ENCODE data around the gene DIRAS1.
"Not testable (repeated sequence)": the region's sequence is repeated elsewhere in the genome, so short reads cannot be mapped to it uniquely, and the experiment has no call there.

DIRAS1 gene

GRCh38 chr19:2676823-2677222 is 44.3 kb downstream of the DIRAS1 start:
- DNase-seq (ENCODE audit: low read depth in 2 of 2): no peak

GRCh38 chr19:2675892-2676291 is 45.3 kb downstream of the DIRAS1 start:
- no peak for DNase-seq (ENCODE audit: low read depth in 2 of 2)

DNA sequence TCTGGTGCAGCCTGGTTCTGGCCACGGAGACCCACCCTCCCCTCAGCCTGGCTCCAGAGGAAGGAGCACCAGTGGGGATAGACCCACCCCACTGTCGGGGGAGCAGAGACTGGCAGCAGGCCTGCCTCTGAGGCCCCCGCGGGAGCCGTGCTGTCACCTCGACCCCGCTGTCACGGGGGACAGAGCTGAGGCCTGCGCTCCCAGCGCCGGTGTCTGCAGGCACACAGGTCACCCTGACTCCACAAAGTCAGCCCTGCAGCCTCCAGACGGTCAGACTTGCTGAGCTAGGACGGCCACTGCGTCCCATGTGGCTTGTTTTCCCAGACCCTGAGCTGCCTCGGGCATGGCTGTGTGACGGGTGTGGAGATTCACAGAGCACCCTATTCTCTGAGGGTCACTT is 51.0 kb downstream of the DIRAS1 start:
- DNase-seq (ENCODE audit: low read depth in 2 of 2): no peak

DNA sequence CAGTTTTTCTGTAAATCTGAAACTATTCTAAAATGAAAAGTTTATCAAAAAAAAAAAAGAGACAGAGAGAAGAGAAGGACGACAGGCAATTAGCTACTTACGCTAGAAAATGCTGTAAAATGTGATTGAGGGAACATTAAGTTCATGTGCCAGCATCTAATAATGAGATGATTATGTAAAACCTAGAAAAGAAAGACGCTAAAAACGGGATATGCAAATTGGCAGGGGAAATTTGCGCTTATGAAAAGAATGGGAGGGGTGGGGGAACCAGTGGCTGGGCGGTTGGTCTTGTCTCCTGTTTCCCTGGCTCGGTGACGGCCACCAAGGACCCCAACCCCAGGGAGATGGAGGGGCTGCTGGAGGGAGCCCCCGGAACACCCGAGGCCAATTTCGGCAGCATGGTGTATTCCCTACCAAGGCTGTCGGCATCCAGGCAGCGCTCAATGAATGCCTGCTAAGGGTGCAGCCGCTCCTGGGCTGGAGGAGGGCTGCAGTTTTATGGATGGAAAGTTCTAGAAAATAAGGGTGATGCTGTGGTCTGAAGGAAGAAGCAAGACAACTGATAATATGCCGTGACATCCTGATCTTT is 52.9 kb downstream of the DIRAS1 start:
- DNase-seq (ENCODE audit: low read depth in 2 of 2): no peak

DNA sequence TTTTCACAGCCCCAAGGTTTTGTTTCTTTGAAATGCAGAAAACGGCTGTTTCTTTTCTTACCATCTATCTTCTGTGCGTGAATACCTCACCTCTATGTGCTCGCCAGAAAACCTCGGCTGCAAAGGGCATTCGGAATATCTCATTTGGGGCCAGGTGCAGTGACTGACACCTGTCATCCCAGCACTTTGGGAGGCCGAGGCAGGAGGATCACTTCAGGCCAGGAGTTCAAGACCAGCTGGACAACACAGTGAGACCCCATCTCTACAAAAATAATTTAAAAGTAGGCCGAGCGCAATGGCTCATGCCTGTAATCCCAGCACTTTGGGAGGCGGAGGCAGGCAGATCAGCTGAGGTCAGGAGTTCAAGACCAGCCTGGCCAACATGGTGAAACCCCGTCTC is 53.8 kb downstream of the DIRAS1 start:
- not testable (repeated sequence) for DNase-seq (ENCODE audit: low read depth in 2 of 2)

DNA sequence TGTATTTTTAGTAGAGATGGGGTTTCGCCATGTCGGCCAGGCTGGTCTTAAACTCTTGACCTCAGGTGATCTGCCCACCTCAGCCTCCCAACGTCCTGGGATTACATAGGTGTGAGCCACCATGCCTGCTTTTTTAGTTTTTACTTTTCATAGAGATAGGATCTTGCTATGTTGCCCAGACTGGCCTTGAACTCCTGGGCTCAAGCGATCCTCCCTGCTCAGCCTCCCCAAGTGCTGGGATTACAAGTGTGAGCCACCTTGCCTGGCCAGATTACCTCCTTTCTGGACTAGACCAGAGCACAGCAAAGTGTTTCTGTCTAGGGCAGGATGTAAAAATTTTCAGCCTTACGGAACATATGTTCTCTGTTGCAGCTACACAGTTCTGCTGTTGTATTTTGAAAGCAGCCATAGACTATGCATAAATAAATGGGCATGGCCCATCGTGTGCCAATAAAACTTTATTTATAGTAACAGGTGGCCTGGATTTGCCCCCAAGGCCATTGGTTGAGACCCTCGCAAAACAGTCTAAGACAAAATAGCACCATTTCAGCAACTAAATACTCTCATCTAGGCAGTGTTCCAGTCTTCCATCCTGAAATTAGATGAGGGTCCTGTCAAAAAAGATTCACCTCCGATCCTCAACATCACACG is 54.7 kb downstream of the DIRAS1 start:
- DNase-seq (ENCODE audit: low read depth in 2 of 2): no peak

- no peak for DNase-seq (ENCODE audit: low read depth in 2 of 2)
Measured at GRCh38 chr19:2665103-2665502, 56.1 kb downstream of the DIRAS1 start.

Data from activated CD8-positive, alpha-beta memory T cell treated with anti-CD3 and anti-CD28 coated beads for 4 hours (primary cell).